ENCODE measurements around the gene SULT1C4. TPM values are rescaled to one million over a fixed set of nuclear protein-coding genes. Genes with fewer than 3 reads are reported as not detected.

SULT1C4 gene
- 39.4 TPM for total RNA-seq

DNA sequence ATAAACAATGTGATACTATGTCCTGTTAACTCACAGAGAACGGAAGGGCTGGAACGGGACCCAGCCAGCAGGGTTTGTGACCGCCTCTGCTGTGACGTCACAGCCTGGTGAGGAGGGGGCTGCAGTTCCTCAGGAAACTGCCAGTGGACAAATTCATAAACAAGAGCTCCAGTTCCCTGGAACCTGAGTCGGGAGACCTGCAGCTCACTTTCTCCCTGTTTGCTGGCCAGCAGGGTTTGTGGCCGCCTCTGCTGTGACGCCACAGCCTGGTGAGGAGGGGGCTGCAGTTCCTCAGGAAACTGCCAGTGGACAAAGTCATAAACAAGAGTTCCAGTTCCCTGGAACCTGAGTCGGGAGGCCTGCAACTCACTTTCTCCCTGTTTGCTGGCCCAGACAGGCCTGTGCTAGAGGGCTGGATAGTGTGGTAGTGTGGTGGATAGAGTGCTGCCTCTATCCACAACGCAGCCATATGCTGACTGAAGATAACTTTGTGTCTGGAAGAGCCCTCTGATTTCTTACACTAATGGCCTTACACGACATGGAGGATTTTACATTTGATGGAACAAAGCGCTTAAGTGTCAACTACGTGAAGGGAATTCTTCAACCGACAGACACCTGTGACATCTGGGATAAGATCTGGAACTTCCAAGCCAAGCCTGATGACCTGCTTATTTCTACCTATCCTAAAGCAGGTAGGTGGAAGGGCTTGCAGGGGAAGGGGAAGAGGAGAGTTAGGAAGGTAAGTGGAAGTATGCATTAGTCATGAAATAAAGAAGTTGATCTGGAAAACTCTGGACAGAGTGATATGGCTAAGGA, at the start of gene SULT1C4:
Gene SULT1C4, plus strand, starts transcription at position 140 of the 816 bp plus-strand sequence. Its CDS starts 384 bp downstream, at position 524.

Other genes with a start within 250 kb of the SULT1C4 start
- not detected for gene SULT1C3, start 138.0 kb upstream of the SULT1C4 start, total RNA-seq
- 3.9 TPM for gene SULT1C2, start 89.1 kb upstream of the SULT1C4 start, total RNA-seq
- 79.8 TPM for gene GCC2, start 71.3 kb downstream of the SULT1C4 start, total RNA-seq
- 73.2 TPM for gene LIMS1, start 156.5 kb downstream of the SULT1C4 start, total RNA-seq

Data from camera-type eye (tissue), 1 donor.